GM12878 (cell line): Measurements from ENCODE around the gene NISCH. TPM values are rescaled to one million over a fixed set of nuclear protein-coding genes. Genes with fewer than 3 reads are reported as not detected.

ENCODE experiments used
- ATAC-seq: fragments of 200-7000 bp; cut with Tn5 transposase; 3 replicates; pipeline ENCODE4 v1.9.1; 2020; ENCODE audit warnings: mild to moderate bottlenecking, moderate library complexity
- BruUV-seq: library from RNA; stranded (reverse); fragments of 400-500 nt; replicated peaks from 2 replicates; lab custom pipeline; 2021; lab: Mats Ljungman, UMichigan
- CTCF ChIA-PET: fragments of 300-600 bp; sonication (Branson Sonifier 250); formaldehyde crosslinking; extraction: SDS; loops from one replicate; lab custom pipeline; 2021; ENCODE audit warnings: inconsistent platforms; lab: Yijun Ruan, JAX
- POLR2A ChIA-PET: fragments of 350-600 bp; formaldehyde crosslinking; extraction: SDS; loops from one replicate; lab custom pipeline; 2021; ENCODE audit warnings: inconsistent platforms; lab: Charles Lee
- RAD21 ChIA-PET: fragments of 300-600 bp; sonication (Branson Sonifier 250); formaldehyde crosslinking; loops from one replicate; lab custom pipeline; 2023; ENCODE audit warnings: antibody characterized with exemption; ENCODE audit not compliant: unreplicated experiment; lab: Charles Lee
- SMC1A ChIA-PET: fragments of 300-600 bp; sonication (Branson Sonifier 250); formaldehyde crosslinking; loops from one replicate; lab custom pipeline; 2023; ENCODE audit not compliant: unreplicated experiment, uncharacterized antibody; lab: Charles Lee
- DNase-seq: peaks from one replicate; pipeline ENCODE4 v3.0.0-alpha.2; 2011; ENCODE audit warnings: low read depth, low spot score
- FAIRE-seq: peaks from 3 replicates; lab custom pipeline; 2011; peaks lifted over from hg19 to GRCh38; lab: Jason Lieb, UNC
- H2AFZ ChIP-seq: 2 replicates; pipeline ENCODE4 v1.6.0; 2011; ENCODE audit warnings: low read depth, low read length, control low read depth; ENCODE audit not compliant: control insufficient read depth
- H3K27ac ChIP-seq: 2 replicates; pipeline ENCODE4 v1.5.1; 2011; ENCODE audit warnings: control low read depth; ENCODE audit not compliant: control insufficient read depth, insufficient read depth
- H3K27me3 ChIP-seq, 2 experiments: replicated peaks in 1 of 2; 2 replicates each; pipeline versions ENCODE4 v1.6.0 to v1.6.1; 2011; ENCODE audit warnings: low read length in 1 of 2; ENCODE audit not compliant: control insufficient read depth in 2 of 2, insufficient read depth in 2 of 2
- H3K36me3 ChIP-seq, 2 experiments: 2 replicates each; pipeline ENCODE4 v1.5.1; 2011; ENCODE audit warnings: low read length in 1 of 2; ENCODE audit not compliant: control insufficient read depth in 2 of 2, insufficient read depth in 2 of 2
- H3K4me1 ChIP-seq: 2 replicates; pipeline ENCODE4 v1.6.1; 2011; ENCODE audit warnings: mild to moderate bottlenecking, low read length, moderate library complexity, mixed read lengths; ENCODE audit not compliant: control insufficient read depth, insufficient read depth
- H3K4me2 ChIP-seq: 2 replicates; pipeline ENCODE4 v1.6.0; 2011; ENCODE audit warnings: control low read depth; ENCODE audit not compliant: control insufficient read depth, insufficient read depth
- H3K4me3 ChIP-seq: fragments of 200-600 bp; sonication (generic); 2 replicates; pipeline ENCODE4 v1.5.1; 2016
- H3K79me2 ChIP-seq: 2 replicates; pipeline ENCODE4 v1.6.0; 2011; ENCODE audit warnings: low read length; ENCODE audit not compliant: control insufficient read depth, insufficient read depth
- H3K9ac ChIP-seq: 2 replicates; pipeline ENCODE4 v1.8.0; 2011; ENCODE audit warnings: low read length, control low read depth, mixed read lengths; ENCODE audit not compliant: control insufficient read depth, insufficient read depth
- H3K9me3 ChIP-seq: replicated peaks from 3 replicates; pipeline ENCODE4 v1.5.1; 2011; ENCODE audit warnings: mild to moderate bottlenecking, low read length; ENCODE audit not compliant: control insufficient read depth, insufficient read depth
- H4K20me1 ChIP-seq: 2 replicates; pipeline ENCODE4 v1.6.0; 2011; ENCODE audit not compliant: control insufficient read depth, insufficient read depth
- ATF7 ChIP-seq: fragments of 450-650 bp; IDR thresholded peaks from 2 replicates; pipeline ENCODE4 v1.6.1; 2016; ENCODE audit warnings: low read depth, mild to moderate bottlenecking
- BRCA1 ChIP-seq: IDR thresholded peaks from 2 replicates; pipeline ENCODE4 v1.6.1; 2011; ENCODE audit warnings: low read depth, low read length, improper control_type of control experiment
- CBX5 ChIP-seq: sonication (generic); IDR thresholded peaks from 2 replicates; pipeline ENCODE4 v1.6.1; 2016; ENCODE audit warnings: low read depth, moderate library complexity, mild to moderate bottlenecking, inconsistent platforms
- CEBPB ChIP-seq, 2 experiments: fragments of 150-350 bp in 1 of 2; IDR thresholded peaks; 2 replicates each; pipeline ENCODE4 v1.6.1; 2012 to 2014; ENCODE audit warnings: low read depth in 2 of 2, low read length in 2 of 2, borderline replicate concordance in 1 of 2, inconsistent platforms in 1 of 2
- CREB1 ChIP-seq: IDR thresholded peaks from 2 replicates; pipeline ENCODE4 v1.6.1; 2012; ENCODE audit warnings: low read depth, mild to moderate bottlenecking, inconsistent platforms
- CREM ChIP-seq: IDR thresholded peaks from 2 replicates; pipeline ENCODE4 v1.6.1; 2014; ENCODE audit warnings: antibody characterized with exemption, low read depth
- IRF3 ChIP-seq: fragments of 450-650 bp; IDR thresholded peaks from 2 replicates; pipeline ENCODE4 v1.6.1; 2014; ENCODE audit warnings: mild to moderate bottlenecking
- JUND ChIP-seq: IDR thresholded peaks from 2 replicates; pipeline ENCODE4 v1.6.1; 2012; ENCODE audit warnings: low read depth, mild to moderate bottlenecking, low read length, improper control_type of control experiment, moderate library complexity
- KLF5 ChIP-seq: fragments of 450-650 bp; IDR thresholded peaks from 2 replicates; pipeline ENCODE4 v1.6.1; 2014; ENCODE audit warnings: mild to moderate bottlenecking; ENCODE audit not compliant: partially characterized antibody
- NFXL1 ChIP-seq: fragments of 450-650 bp; IDR thresholded peaks from 2 replicates; pipeline ENCODE4 v1.6.1; 2017; ENCODE audit warnings: antibody characterized with exemption, mild to moderate bottlenecking, borderline replicate concordance
- NFYB ChIP-seq: IDR thresholded peaks from 2 replicates; pipeline ENCODE4 v1.6.1; 2011; ENCODE audit warnings: low read depth, mild to moderate bottlenecking, low read length, improper control_type of control experiment, moderate library complexity; ENCODE audit not compliant: insufficient read depth
- NR2C1 ChIP-seq: fragments of 450-650 bp; IDR thresholded peaks from 2 replicates; pipeline ENCODE4 v1.6.1; 2017; ENCODE audit warnings: antibody characterized with exemption, mild to moderate bottlenecking, moderate library complexity
- SIN3A ChIP-seq: IDR thresholded peaks from 2 replicates; pipeline ENCODE4 v1.6.1; 2012; ENCODE audit warnings: low read depth, low read length, improper control_type of control experiment
- SIX5 ChIP-seq: IDR thresholded peaks from 2 replicates; pipeline ENCODE4 v1.6.1; 2011; ENCODE audit warnings: mild to moderate bottlenecking, low read depth, low read length, moderate library complexity; ENCODE audit not compliant: severe bottlenecking
- SMARCA5 ChIP-seq: fragments of 450-650 bp; IDR thresholded peaks from 2 replicates; pipeline ENCODE4 v1.6.1; 2017; ENCODE audit warnings: mild to moderate bottlenecking
- SUZ12 ChIP-seq: fragments of 200-600 bp; sonication (generic); IDR thresholded peaks from one replicate; pipeline ENCODE4 v1.6.1; 2018; ENCODE audit warnings: antibody characterized with exemption, mild to moderate bottlenecking; ENCODE audit not compliant: unreplicated experiment
- ZBTB11 ChIP-seq: fragments of 450-650 bp; formaldehyde crosslinking; IDR thresholded peaks from 2 replicates; pipeline ENCODE4 v1.5.0; 2022; ENCODE audit warnings: mild to moderate bottlenecking, missing genetic modification characterization
- WGBS: methylation state at CpG from one replicate; pipeline ENCODE4 v1.1.6; 2016; ENCODE audit warnings: low lambda C conversion rate; ENCODE audit not compliant: insufficient replicate concordance, insufficient coverage; ENCODE audit errors: missing lambda C conversion rate; 5-methylcytosine and 5-hydroxymethylcytosine counted together
- in situ Hi-C: fragments of 300-500 bp; cut with MboI; formaldehyde crosslinking; loops from 9 replicates; pipeline ENCODE4 v1.14.3; 2018; ENCODE audit warnings: mixed read lengths
- intact Hi-C: fragments of 100-400 bp; cut with micrococcal nuclease; formaldehyde crosslinking; loops from one replicate; pipeline ENCODE4 v1.14.2; 2022; ENCODE audit not compliant: unreplicated experiment
- polyA plus RNA-seq, 11 experiments: library from polyadenylated mRNA; depleted of rRNA in 4 of 11; unstranded in 6 of 11; stranded (reverse) in 5 of 11; fragments of >200 nt; fragmentation: Nextera tagmentation in 4 of 11; fragmentation: Illumina TruSeq in 1 of 11; extraction: Ambion mirVana in 4 of 11; extraction: Trizol in 1 of 11; gene quantifications; 1 replicate in 1 of 11; 2 replicates in 10 of 11; pipeline versions ENCODE4 v1.2.1 to v1.2.3, GENCODE V29; 2011 to 2016; ENCODE audit warnings: inconsistent platforms in 2 of 11, missing spikeins in 2 of 11, low read depth in 1 of 11
- total RNA-seq, 4 experiments: library from RNA; depleted of rRNA in 3 of 4; stranded (reverse); fragments of >200 nt in 3 of 4; fragmentation: Illumina TruSeq in 1 of 4; extraction: Trizol in 1 of 4; gene quantifications; 2 replicates each; pipeline versions ENCODE4 v1.2.1 to v1.2.3, GENCODE V29; 2013 to 2021
- TF ChIP-seq, protein P1 (sequence below): fragments of 450-650 bp; IDR thresholded peaks from 2 replicates; pipeline ENCODE4 v1.6.1; 2017; ENCODE audit warnings: mild to moderate bottlenecking

Gene NISCH
- total and polyA plus RNA-seq, 10 of the 15 experiments (the other 5 are each of a cell fraction or from before 2014, with no cell fraction given): 0.76 to 52.5 (median 24.6) TPM

- TF ChIP-seq, protein P1, sequence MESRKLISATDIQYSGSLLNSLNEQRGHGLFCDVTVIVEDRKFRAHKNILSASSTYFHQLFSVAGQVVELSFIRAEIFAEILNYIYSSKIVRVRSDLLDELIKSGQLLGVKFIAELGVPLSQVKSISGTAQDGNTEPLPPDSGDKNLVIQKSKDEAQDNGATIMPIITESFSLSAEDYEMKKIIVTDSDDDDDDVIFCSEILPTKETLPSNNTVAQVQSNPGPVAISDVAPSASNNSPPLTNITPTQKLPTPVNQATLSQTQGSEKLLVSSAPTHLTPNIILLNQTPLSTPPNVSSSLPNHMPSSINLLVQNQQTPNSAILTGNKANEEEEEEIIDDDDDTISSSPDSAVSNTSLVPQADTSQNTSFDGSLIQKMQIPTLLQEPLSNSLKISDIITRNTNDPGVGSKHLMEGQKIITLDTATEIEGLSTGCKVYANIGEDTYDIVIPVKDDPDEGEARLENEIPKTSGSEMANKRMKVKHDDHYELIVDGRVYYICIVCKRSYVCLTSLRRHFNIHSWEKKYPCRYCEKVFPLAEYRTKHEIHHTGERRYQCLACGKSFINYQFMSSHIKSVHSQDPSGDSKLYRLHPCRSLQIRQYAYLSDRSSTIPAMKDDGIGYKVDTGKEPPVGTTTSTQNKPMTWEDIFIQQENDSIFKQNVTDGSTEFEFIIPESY: no peak
- TF ChIP-seq SMARCA5: no peak
- TF ChIP-seq CREB1: no peak
- no peak for TF ChIP-seq BRCA1
- TF ChIP-seq, all 136 proteins: peak for 0
Observed at GRCh38 chr3:52440671-52441070, 14.7 kb upstream of the NISCH start (continued).

- no peak overlapping the region for H2AFZ ChIP-seq
- H3K4me1 ChIP-seq: no peaks in the 10 kb centered on the region
- DNase-seq: no peak
- WGBS: 70% methylated on average over 22 of the region's 23 CpGs
- no peaks in the 10 kb centered on the region for H3K27me3 ChIP-seq
- H3K27ac ChIP-seq: no peak overlapping the region
- BruUV-seq: no TSS peak
- FAIRE-seq: no peak
- H3K4me2 ChIP-seq: no peak overlapping the region
- no peak overlapping the region for H3K4me3 ChIP-seq
- H3K9me3 ChIP-seq: no peaks in the 10 kb centered on the region
- no peaks in the 10 kb centered on the region for H3K36me3 ChIP-seq
- ChIA-PET POLR2A (interaction anchor here (0.6 kb wide), 1 partner anchor 435 kb away, joined by 3 read pairs; no protein-coding TSS in a partner anchor), SMC1A (no interaction called here), CTCF (interaction anchor here (1.2 to 1.4 kb wide), 2 partner anchors 13 to 29 kb away, joined by 3 to 6 read pairs; no protein-coding TSS in a partner anchor), RAD21 (no interaction called here)
- ATAC-seq: no peak
- intact Hi-C loops (no loop called here), in situ Hi-C loops (no loop called here)
- H3K9ac ChIP-seq: no peak overlapping the region
- no peaks in the 10 kb centered on the region for H4K20me1 ChIP-seq
- H3K79me2 ChIP-seq: no peaks in the 10 kb centered on the region
- TF ChIP-seq IRF3 (no peak), JUND (no peak), SUZ12 (no peak), CBX5 (no peak), SIX5 (no peak), CEBPB (IDR thresholded peaks at IDR 0.05; ENCODE audit: borderline replicate concordance in 1 of 2, low read depth in 2 of 2, low read length in 2 of 2) (no peak), NR2C1 (no peak), SIN3A (no peak), ZBTB11 (CRISPR knock-in tag) (no peak), ATF7 (no peak), KLF5 (no peak), NFXL1 (no peak), NFYB (no peak), CREM (no peak)
Observed at GRCh38 chr3:52441091-52441771, 14.2 kb upstream of the NISCH start.
